Trophoblast cell (in vitro differentiated cells and primary cell): ENCODE results near the gene NTM.

Source experiments
- DNase-seq, 2 donors: peaks; one replicate each; pipeline ENCODE4 v3.0.0-alpha.2; 2016
- H2AFZ ChIP-seq: 2 replicates; pipeline ENCODE4 v1.6.1; 2013; ENCODE audit warnings: low read length, moderate library complexity, mild to moderate bottlenecking; ENCODE audit not compliant: insufficient read depth, poor library complexity
- H2AK5ac ChIP-seq: 2 replicates; pipeline ENCODE4 v1.6.1; 2013; ENCODE audit warnings: mild to moderate bottlenecking, low read length
- H2BK120ac ChIP-seq: 2 replicates; pipeline ENCODE4 v1.6.1; 2013; ENCODE audit warnings: low read length, mild to moderate bottlenecking, moderate library complexity; ENCODE audit not compliant: insufficient read depth, poor library complexity
- H2BK12ac ChIP-seq: 2 replicates; pipeline ENCODE4 v1.6.1; 2013; ENCODE audit warnings: mild to moderate bottlenecking, low read length, moderate library complexity
- H2BK5ac ChIP-seq: 2 replicates; pipeline ENCODE4 v1.6.1; 2013; ENCODE audit warnings: low read length, low read depth, moderate library complexity, mild to moderate bottlenecking; ENCODE audit not compliant: poor library complexity
- H3K14ac ChIP-seq: 2 replicates; pipeline ENCODE4 v1.6.1; 2013; ENCODE audit warnings: mild to moderate bottlenecking, low read length
- H3K18ac ChIP-seq: 2 replicates; pipeline ENCODE4 v1.6.1; 2013; ENCODE audit warnings: mild to moderate bottlenecking, low read length
- H3K23ac ChIP-seq: 2 replicates; pipeline ENCODE4 v1.6.1; 2013; ENCODE audit warnings: low read length
- H3K27ac ChIP-seq: 2 replicates; pipeline ENCODE4 v1.5.1; 2013; ENCODE audit warnings: low read depth, mild to moderate bottlenecking, inconsistent platforms, low read length, moderate library complexity
- H3K27me3 ChIP-seq: 2 replicates; pipeline ENCODE4 v1.6.1; 2013; ENCODE audit warnings: inconsistent platforms, mild to moderate bottlenecking, low read length, moderate library complexity; ENCODE audit not compliant: insufficient read depth
- H3K36me3 ChIP-seq, 2 experiments: 1 replicate in 1 of 2; 2 replicates in 1 of 2; pipeline ENCODE4 v1.6.1; 2013; ENCODE audit warnings: low read length in 2 of 2, mild to moderate bottlenecking in 2 of 2, moderate library complexity in 1 of 2; ENCODE audit not compliant: insufficient read depth in 2 of 2, control insufficient read depth in 1 of 2
- H3K4ac ChIP-seq: 2 replicates; pipeline ENCODE4 v1.6.1; 2013; ENCODE audit warnings: low read depth, mild to moderate bottlenecking, low read length, moderate library complexity
- H3K4me1 ChIP-seq, 2 experiments: 1 replicate in 1 of 2; 2 replicates in 1 of 2; pipeline ENCODE4 v1.6.1; 2013; ENCODE audit warnings: low read length in 2 of 2, mild to moderate bottlenecking in 2 of 2, moderate library complexity in 1 of 2; ENCODE audit not compliant: insufficient read depth in 2 of 2, control insufficient read depth in 1 of 2
- H3K4me2 ChIP-seq: 2 replicates; pipeline ENCODE4 v1.6.1; 2013; ENCODE audit warnings: inconsistent platforms, mild to moderate bottlenecking, low read length, moderate library complexity
- H3K4me3 ChIP-seq: 2 replicates; pipeline ENCODE4 v1.5.1; 2013; ENCODE audit warnings: mild to moderate bottlenecking, low read depth, low read length, inconsistent platforms
- H3K79me1 ChIP-seq: one replicate; pipeline ENCODE4 v1.6.1; 2013; ENCODE audit warnings: low read length
- H3K79me2 ChIP-seq: 2 replicates; pipeline ENCODE4 v1.6.1; 2013; ENCODE audit warnings: low read length, mild to moderate bottlenecking; ENCODE audit not compliant: control insufficient read depth, insufficient read depth, poor library complexity
- H3K9ac ChIP-seq: 2 replicates; pipeline ENCODE4 v1.6.1; 2013; ENCODE audit warnings: mild to moderate bottlenecking, low read length
- H3K9me3 ChIP-seq: 2 replicates; pipeline ENCODE4 v1.6.1; 2013; ENCODE audit warnings: low read depth, mild to moderate bottlenecking, control low read depth, inconsistent platforms, low read length; ENCODE audit not compliant: insufficient read depth
- H4K12ac ChIP-seq: 2 replicates; pipeline ENCODE4 v1.6.1; 2013; ENCODE audit warnings: low read depth, mild to moderate bottlenecking, low read length, moderate library complexity
- H4K8ac ChIP-seq: 2 replicates; pipeline ENCODE4 v1.6.1; 2013; ENCODE audit warnings: low read depth, mild to moderate bottlenecking, low read length, moderate library complexity
- H4K91ac ChIP-seq: one replicate; pipeline ENCODE4 v1.6.1; 2013; ENCODE audit warnings: low read depth, mild to moderate bottlenecking, low read length, moderate library complexity
- WGBS: extraction: QIAGEN DNeasy Blood & Tissue Kit; methylation state at CpG from one replicate; pipeline ENCODE4 v1.1.7; 2013; ENCODE audit warnings: missing lambda C conversion rate; ENCODE audit not compliant: insufficient read length, insufficient coverage; ENCODE audit errors: extremely low coverage; 5-methylcytosine and 5-hydroxymethylcytosine counted together

NTM gene

DNA sequence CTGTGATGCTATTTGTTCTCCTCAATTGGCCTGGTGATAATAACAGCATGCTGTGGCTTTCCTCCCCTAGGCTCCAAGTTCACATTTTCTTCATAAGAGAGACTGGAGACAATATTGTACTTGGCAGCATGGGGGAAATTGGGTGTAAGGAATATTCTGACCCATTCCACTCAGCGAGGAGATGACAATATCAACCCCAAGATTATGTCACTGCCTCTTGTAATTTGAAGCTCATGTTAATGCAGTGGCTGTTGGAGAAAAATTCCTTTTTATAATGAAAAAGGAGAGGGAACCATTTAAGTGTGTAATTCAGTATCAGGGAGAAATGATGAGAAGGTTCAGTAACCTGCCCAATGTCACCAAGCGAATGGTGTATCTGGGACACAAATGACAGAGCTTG lies 665.8 kb downstream of the NTM start:
- Histone ChIP-seq H3K9ac (no peak overlapping the region), H3K9me3 (no peaks in the 10 kb centered on the region), H3K79me2 (no peaks in the 10 kb centered on the region), H3K4me1 (no peaks in the 10 kb centered on the region), H4K12ac (no peak overlapping the region), H3K79me1 (no peaks in the 10 kb centered on the region), H2BK5ac (no peak overlapping the region), H3K27ac (no peak overlapping the region), H3K4ac (no peak overlapping the region), H3K36me3 (no peaks in the 10 kb centered on the region), H2AK5ac (no peak overlapping the region), H3K14ac (no peak overlapping the region), H4K8ac (no peak overlapping the region), H3K4me2 (no peak overlapping the region), H2BK12ac (no peak overlapping the region), H2AFZ (no peak overlapping the region), H2BK120ac (no peak overlapping the region), H3K27me3 (no peaks in the 10 kb centered on the region), H3K23ac (no peak overlapping the region), H3K4me3 (no peak overlapping the region), H3K18ac (no peak overlapping the region), H4K91ac (no peak overlapping the region)
- no peak for DNase-seq
- no CpG with 5 or more reads among the region's 2 CpGs for WGBS

DNA sequence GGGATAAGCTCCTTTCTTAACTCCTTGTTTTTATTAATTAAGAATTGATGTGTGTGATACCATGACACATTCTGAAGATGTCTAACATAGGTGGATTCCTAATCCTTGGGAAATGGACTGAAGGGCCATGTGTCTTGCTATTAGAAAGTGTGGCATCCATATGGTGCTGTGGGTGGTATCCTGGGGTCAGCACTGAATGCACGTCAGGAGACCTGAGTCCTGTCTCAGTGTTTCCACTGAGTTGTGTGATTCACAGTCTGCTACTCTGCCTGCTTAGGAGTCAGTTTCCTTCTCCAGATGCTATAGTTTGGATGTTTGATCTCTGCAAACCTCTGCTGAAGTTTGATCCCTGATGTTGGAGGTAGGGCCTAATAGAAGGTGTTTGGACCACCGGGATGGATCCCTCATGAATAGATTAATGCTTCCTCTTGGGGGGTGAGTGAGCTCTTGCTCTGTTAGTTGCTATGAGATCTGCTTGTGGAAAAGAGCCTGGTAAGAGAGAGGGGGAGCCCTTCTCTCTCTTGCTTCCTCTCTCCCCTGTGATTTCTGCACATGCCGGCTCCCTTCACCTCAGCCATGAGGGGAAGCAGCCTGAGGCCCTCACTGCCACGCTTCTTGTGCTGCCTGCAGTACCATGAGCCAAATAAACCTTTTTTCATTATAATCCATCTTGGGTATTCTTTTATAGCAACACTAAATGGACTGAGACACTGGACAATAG lies 666.5 kb downstream of the NTM start:
- H2BK12ac ChIP-seq, result no peak overlapping the region
- no CpG with 5 or more reads among the region's 4 CpGs for WGBS

DNA sequence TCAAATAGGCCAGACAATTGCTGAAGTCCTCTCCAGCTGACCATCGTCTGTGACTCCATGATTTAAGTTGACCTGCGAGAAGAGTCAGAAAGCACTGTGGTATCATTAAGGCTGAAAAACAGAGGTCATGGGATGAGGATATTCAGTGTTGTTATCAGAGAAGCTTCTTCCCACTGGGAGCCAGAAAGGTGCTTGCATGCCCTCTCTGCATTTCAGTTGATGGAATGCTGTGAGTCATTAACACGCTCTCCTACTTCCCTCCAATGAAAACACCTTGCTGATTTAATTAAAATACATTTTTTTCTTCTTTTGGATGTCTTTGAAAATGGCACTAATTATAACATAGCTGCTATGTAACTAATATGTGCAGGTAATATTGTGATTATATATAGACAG lies 667.0 kb downstream of the NTM start:
- no CpG with 5 or more reads among the region's 3 CpGs for WGBS
- Histone ChIP-seq H2AK5ac (no peak overlapping the region), H2AFZ (no peak overlapping the region), H2BK12ac (no peak overlapping the region), H3K9ac (no peak overlapping the region), H4K91ac (no peak overlapping the region), H3K18ac (no peak overlapping the region), H3K4me3 (no peak overlapping the region), H3K4ac (no peak overlapping the region), H2BK5ac (no peak overlapping the region), H4K12ac (no peak overlapping the region), H3K23ac (no peak overlapping the region), H4K8ac (no peak overlapping the region), H3K79me2 (no peaks in the 10 kb centered on the region), H2BK120ac (no peak overlapping the region), H3K27ac (no peak overlapping the region), H3K36me3 (no peaks in the 10 kb centered on the region), H3K14ac (no peak overlapping the region), H3K4me1 (no peaks in the 10 kb centered on the region), H3K27me3 (no peaks in the 10 kb centered on the region), H3K4me2 (no peak overlapping the region), H3K9me3 (no peaks in the 10 kb centered on the region), H3K79me1 (no peaks in the 10 kb centered on the region)
- no peak for DNase-seq

More for the DNA sequence above, 666.5 kb downstream of the NTM start:
- H3K36me3 ChIP-seq, result no peaks in the 10 kb centered on the region
- H3K9me3 ChIP-seq, result no peaks in the 10 kb centered on the region
- H4K12ac ChIP-seq, result no peak overlapping the region
- no peak overlapping the region for H2BK5ac ChIP-seq
- H4K8ac ChIP-seq, result no peak overlapping the region
- no peak for DNase-seq
- no peak overlapping the region for H3K23ac ChIP-seq
- H3K9ac ChIP-seq, result no peak overlapping the region
- no peaks in the 10 kb centered on the region for H3K4me1 ChIP-seq
- no peak overlapping the region for H3K4me3 ChIP-seq
- no peak overlapping the region for H2BK120ac ChIP-seq
- H3K79me1 ChIP-seq, result no peaks in the 10 kb centered on the region
- H2AK5ac ChIP-seq, result no peak overlapping the region
- no peak overlapping the region for H3K4ac ChIP-seq
- no peaks in the 10 kb centered on the region for H3K79me2 ChIP-seq
- no peak overlapping the region for H2AFZ ChIP-seq
- no peak overlapping the region for H3K4me2 ChIP-seq
- H3K18ac ChIP-seq, result no peak overlapping the region
- H3K27ac ChIP-seq, result no peak overlapping the region
- H3K27me3 ChIP-seq, result no peaks in the 10 kb centered on the region
- no peak overlapping the region for H3K14ac ChIP-seq
- no peak overlapping the region for H4K91ac ChIP-seq

DNA sequence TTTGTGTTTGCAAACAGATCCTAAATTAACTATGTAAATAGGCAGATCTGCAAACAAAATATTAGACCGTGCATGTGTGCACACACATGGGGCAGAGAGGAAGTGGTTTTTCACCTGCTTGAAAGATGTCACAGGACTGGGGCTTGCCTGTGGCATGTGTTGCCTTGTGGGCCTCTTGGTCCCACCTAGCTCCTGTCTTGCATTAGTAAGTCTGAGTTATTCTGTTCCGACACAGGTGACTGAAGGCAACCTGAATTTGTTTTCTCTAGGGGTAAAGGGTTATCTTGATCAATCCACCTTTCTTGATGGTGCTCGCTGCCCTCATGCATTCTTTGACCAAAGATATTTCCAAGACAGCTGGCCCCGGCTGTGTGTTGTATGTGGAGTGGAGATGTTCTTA lies 667.5 kb downstream of the NTM start:
- H3K23ac ChIP-seq, result no peak overlapping the region
- no peak overlapping the region for H3K9ac ChIP-seq
- DNase-seq, result peak; percentile 15 to 49
- H3K27me3 ChIP-seq, result no peaks in the 10 kb centered on the region
- no peaks in the 10 kb centered on the region for H3K4me1 ChIP-seq
- no peaks in the 10 kb centered on the region for H3K79me2 ChIP-seq
- no peak overlapping the region for H2AK5ac ChIP-seq
- H3K27ac ChIP-seq, result no peak overlapping the region
- H3K4me2 ChIP-seq, result no peak overlapping the region
- H4K91ac ChIP-seq, result no peak overlapping the region
- H3K79me1 ChIP-seq, result no peaks in the 10 kb centered on the region
- H2BK5ac ChIP-seq, result no peak overlapping the region
- no peak overlapping the region for H3K4me3 ChIP-seq
- H4K12ac ChIP-seq, result no peak overlapping the region
- no peak overlapping the region for H2BK120ac ChIP-seq
- no peak overlapping the region for H4K8ac ChIP-seq
- H2BK12ac ChIP-seq, result no peak overlapping the region
- H3K14ac ChIP-seq, result no peak overlapping the region
- no peak overlapping the region for H2AFZ ChIP-seq
- WGBS, result no CpG with 5 or more reads among the region's 4 CpGs
- H3K9me3 ChIP-seq, result no peaks in the 10 kb centered on the region
- H3K36me3 ChIP-seq, result no peaks in the 10 kb centered on the region
- no peak overlapping the region for H3K4ac ChIP-seq
- H3K18ac ChIP-seq, result no peak overlapping the region
